OCI-M2 (cell line): ENCODE results near the gene USP2.

ENCODE experiments used
- DNase-seq: peaks from one replicate; lab custom pipeline; 2025; ENCODE audit not compliant: unreplicated experiment; lab: John Stamatoyannopoulos, UW

The USP2 gene

GRCh38 chr11:119363851-119364590, 17.5 kb downstream of the USP2 start:
- DNase-seq, result no peak

- DNase-seq, result no peak
These were observed 18.2 kb downstream of the USP2 start for GRCh38 chr11:119363081-119363850.

- no peak for DNase-seq
These were observed 18.8 kb downstream of the USP2 start for GRCh38 chr11:119362741-119363080.

GRCh38 chr11:119361941-119362725, 19.4 kb downstream of the USP2 start:
- DNase-seq, result no peak

GRCh38 chr11:119361056-119361787, 20.3 kb downstream of the USP2 start:
- no peak for DNase-seq

- no peak for DNase-seq
These were observed 21.9 kb downstream of the USP2 start for GRCh38 chr11:119359365-119360214.

- no peak for DNase-seq
These were observed 24.4 kb downstream of the USP2 start for GRCh38 chr11:119357074-119357473.

- DNase-seq, result no peak
These were observed 25.0 kb downstream of the USP2 start for GRCh38 chr11:119356349-119357031.

GRCh38 chr11:119355091-119355843, 26.2 kb downstream of the USP2 start:
- DNase-seq, result no peak

- no peak for DNase-seq
These were observed 28.6 kb downstream of the USP2 start for GRCh38 chr11:119352857-119353260.

GRCh38 chr11:119351232-119351631, 30.3 kb downstream of the USP2 start:
- DNase-seq, result no peak

- no peak for DNase-seq
These were observed 31.2 kb downstream of the USP2 start for GRCh38 chr11:119350302-119350701.

- no peak for DNase-seq
These were observed 33.4 kb downstream of the USP2 start for GRCh38 chr11:119347940-119348605.

GRCh38 chr11:119347242-119347641, 34.2 kb downstream of the USP2 start:
- no peak for DNase-seq

GRCh38 chr11:119346605-119347004, 34.9 kb downstream of the USP2 start, which contains the start of gene MFRP:
Gene MFRP, minus strand, starts transcription at chr11:119346705. Its CDS starts 192 bp downstream, at chr11:119346513.
- no peak for DNase-seq

- DNase-seq, result no peak
These were observed 35.8 kb downstream of the USP2 start for GRCh38 chr11:119345685-119346084.

GRCh38 chr11:119344291-119345010, 37.0 kb downstream of the USP2 start:
- DNase-seq, result no peak

- no peak for DNase-seq
These were observed 37.8 kb downstream of the USP2 start for GRCh38 chr11:119343726-119344125.
